ENCODE measurements around the gene ADGRV1.

ADGRV1 gene

DNA sequence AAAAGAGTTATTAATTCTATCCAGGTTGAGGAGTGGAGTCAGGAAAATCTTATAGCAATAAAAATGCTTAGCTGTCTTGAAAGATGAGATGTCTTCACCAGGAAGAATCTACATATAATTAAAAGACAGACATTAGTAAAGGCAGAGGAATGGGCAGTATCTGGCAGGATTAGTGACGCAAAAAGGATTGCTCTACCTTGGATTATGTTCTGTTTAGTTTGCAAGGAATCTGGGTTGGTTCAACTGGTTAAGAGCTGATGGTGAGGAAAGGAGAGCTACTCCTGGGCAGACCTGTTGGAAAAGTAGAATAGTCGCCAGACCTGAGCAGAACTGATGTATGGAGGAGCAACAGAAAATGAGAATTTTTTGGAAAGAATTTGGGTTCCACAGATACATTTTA lies 318.5 kb downstream of the ADGRV1 start:
- DNase-seq = no peak

DNA sequence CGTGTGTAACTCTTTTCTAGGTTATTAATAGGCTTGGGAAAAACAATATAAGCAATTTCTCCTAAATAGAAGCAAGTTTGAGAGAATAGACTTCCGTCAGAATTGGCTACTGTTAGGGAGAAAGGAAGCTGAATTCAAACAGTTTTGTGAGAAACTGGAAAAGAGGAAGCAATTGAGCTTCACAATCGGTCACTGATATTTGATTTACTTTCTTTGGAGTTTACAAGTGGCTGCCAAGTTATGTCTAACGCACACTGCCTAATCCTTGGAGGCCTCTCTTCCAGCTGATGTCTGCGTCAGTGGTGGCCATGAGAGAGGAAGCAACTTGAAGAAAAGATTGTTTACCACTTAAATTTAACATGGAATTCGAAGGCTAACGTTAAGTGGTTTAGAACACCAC lies 319.5 kb downstream of the ADGRV1 start:
- peak; percentile 34 for DNase-seq

DNA sequence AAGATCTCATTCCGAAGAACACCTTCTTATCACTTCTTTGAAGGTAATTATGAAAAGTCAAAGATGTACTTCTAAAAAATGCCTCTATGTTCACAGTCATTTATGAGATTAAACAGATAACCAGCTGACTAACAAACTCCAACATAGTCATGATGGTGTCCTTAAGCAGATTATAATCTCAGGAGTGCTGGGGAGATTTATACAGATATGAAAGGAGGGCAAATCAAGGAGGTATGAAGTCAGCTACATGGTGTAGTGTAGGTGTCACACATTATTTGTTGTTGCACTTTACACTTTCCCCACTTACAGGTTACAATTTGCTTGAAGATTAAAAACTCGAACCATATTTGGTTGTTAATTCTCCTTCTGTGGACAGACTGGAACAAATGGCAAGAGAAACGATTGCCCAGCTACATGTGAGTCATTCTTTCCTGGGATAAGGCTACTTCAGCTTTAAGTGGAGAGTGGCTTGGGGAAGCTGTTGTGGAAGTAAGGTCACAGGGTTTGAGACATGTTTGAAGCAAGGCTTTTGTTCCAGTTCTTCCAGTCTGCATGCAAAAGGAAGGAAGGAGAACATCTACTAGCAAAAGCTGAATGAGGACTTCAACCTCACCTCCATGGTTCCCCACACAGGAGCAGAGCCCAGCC lies 320.1 kb downstream of the ADGRV1 start:
- no peak for DNase-seq

DNA sequence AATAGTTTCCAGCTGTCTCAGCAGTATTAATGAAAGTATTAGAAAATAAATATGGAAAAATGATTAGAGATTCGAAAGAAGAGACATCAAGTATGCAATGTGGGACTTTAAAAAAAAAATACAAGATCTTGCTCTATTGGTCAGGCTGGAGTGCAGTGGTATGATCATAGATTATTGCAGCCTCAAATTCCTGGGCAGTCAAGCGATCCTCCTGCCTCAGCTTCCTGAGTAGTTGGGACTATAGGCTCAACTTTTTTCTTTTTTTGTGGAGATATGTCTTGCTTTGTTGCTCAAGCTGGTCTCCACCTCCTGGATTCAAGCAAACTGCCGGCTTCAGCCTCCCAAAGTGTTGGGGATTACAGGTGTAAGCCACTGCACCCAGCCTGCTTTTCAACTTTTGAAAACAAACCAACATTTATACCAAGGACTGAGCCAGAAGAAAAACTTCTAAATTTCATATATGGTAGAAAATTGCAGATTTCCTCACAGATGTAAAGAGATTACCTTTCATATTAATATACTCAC lies 323.1 kb downstream of the ADGRV1 start:
- no peak for DNase-seq

DNA sequence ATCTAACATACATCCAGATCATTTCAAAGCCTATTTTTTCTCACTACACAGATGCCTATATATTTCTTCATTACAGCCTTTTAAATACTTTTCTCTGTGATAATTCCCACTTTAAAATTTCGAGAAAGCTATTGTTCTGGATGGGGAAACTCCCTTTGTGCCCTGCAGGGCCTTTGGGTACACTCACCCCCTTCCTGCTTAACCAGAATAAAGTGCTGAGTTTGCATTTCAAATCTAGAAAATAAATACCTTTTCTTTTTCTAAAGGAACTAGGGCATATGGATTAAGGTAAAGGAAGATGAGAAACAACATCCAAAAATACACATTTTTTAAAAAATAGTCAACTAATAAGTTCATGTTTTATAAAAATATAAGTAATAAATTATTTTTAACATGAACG lies 323.9 kb downstream of the ADGRV1 start:
- DNase-seq = no peak

DNA sequence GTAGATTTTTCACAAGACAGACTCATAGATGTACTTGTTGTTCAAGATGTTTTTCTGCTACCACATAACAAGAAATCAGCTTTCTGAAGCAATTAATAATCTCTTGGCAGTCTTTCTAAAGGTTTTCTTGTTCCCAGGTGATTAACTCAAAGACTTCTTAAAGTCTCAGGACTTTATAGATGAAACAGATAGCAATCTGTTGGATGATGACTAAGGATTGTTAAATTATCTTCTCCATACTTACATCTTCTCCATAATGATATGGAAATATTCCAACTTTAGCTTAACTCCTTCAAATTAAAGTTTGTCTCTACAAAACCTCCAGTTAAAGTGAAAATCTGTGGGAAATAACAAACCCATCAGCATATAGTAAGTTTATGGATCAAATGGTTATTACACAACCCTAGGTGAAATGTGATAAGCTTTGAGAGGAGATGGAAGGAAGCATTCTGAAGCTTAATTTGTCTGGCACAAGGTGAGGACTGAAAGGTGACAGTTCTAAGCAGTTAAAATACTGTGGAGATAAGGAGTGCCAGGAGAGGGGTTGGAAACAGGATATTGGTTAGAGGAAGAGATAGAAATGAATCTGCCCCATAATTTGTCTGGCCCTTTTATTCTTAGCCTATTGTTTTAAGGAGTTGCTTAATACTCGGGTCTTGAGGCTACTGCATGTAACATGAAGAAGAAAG lies 326.7 kb downstream of the ADGRV1 start:
- DNase-seq = no peak

DNA sequence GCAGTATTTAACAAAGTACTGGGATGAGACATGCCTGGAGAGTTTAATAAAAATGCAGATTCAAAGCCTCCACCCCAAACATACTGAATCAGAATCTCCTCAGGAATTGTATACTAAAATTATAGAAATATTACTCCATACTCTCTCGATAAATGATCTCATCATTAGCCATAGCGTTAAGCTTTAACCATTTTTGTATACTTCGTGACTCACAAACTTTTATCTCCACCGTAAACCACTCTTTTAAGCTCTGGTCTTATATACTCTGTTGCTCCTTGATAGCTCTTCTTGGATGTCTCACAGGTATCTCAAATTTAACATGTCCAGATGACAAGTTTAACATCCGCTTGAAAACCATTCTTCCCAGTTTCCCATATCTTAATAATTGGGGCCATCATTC lies 327.8 kb downstream of the ADGRV1 start:
- DNase-seq = no peak

DNA sequence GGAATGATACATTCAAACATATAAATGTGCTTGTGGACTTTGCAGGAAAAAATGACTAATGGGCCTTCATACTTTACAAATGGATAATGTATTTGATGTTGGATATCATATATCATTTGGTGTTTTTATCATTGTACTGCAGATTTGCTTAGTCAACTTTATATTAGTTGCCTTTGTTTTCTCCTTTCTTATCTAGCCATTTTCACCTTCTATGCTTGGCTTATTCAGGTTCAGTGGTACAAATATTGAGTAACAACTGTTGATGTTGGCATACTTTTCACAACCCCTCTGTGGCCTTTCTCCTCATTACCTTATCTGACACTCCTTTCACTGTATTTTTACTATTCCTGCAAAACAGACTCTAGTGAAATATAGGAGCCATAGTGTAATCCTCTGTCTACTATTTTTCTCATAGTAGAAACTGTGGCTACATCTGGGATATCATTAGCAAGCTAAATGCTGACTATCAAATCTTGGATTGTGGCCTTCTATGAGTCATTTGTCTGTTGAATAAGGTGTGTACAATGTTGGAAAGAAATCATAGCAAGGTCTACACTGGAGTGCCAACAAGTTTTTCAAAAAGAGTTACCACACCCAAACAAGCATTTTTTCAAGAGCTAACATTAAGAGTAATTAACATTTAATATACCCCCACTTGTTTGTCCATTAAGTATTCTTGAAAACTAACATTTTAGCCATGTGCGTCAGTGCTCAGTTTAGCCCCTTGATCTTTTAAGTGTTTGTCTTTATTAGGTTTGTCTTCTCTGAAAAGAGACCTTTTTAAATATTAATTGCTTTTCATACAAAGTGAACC lies 330.1 kb downstream of the ADGRV1 start:
- peak; percentile 8 for DNase-seq

DNA sequence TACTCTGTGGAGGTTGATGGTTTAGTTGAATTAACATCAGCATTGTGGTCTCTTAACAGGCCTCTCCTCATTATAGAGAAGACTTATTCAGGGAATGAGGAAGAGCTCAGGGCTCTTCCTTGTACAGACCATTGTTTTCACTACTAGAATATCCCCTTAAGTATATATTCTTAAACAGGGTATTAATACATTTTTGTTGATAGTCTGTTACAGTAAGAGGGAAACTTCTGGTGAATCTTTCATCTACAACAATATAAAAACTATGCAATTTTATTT lies 330.7 kb downstream of the ADGRV1 start:
- DNase-seq = no peak

DNA sequence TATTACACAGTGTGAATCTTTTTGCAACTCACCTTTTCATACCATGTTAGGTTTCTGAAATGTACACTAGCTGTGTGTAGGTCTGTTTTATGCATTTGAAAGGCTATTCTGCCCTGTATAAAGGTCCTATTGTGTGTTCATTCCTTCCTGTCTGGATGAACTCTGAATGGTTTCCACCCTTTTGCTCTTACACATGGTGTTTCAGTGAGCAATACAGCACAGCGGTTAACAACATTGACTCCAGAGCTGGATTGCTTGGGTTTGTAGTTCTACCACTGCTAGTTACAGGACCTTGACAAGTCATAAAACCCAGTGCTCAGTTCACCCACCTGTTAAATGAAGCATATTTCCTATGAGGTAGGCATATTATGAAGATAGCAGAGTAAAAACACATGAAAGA lies 331.6 kb downstream of the ADGRV1 start:
- no peak for DNase-seq

DNA sequence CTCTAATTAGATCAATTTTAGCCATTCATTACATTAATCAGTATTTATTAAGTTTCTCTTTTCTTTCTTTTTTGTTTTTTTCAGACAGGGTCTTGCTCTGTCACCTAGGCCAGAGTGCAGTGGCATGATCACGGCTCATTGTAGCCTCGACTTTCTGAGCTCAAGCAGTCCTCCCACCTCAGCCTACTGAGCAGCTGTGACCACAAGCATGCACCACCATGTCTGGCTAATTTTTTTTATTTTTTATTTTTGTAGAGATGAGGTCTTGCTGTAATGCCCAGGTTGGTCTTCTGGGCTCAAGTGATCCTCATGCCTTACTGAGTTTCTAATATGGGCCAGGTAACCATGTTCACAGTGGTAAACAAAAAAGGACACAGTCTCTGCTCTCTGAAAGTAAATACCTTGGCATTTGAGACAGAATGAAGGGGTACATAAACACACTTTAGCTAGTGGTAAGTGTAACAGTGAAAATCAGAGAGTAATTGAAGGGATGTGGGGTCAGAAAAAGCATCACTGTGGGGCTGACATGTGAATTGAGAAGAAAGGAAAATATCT lies 336.3 kb downstream of the ADGRV1 start:
- DNase-seq = no peak

DNA sequence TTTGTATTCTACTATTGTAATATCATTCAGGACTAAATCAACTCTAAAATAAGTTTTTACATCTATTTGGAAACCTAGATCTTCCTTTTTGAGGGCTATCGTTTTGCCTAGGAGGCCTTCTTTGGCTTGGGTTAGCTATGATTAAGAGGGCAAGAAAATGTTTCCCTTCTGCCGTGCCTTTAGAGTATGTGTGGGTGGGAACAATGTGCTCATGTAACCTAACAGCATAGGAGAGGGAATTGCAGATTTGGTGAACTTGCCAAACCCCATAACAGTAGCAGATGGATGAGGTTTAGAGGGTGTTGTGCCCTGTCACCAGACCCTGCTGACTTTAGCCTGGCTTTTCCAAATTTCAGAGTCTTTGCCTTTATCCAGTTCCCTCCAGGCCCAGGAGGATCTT lies 339.0 kb downstream of the ADGRV1 start:
- DNase-seq = no peak

DNA sequence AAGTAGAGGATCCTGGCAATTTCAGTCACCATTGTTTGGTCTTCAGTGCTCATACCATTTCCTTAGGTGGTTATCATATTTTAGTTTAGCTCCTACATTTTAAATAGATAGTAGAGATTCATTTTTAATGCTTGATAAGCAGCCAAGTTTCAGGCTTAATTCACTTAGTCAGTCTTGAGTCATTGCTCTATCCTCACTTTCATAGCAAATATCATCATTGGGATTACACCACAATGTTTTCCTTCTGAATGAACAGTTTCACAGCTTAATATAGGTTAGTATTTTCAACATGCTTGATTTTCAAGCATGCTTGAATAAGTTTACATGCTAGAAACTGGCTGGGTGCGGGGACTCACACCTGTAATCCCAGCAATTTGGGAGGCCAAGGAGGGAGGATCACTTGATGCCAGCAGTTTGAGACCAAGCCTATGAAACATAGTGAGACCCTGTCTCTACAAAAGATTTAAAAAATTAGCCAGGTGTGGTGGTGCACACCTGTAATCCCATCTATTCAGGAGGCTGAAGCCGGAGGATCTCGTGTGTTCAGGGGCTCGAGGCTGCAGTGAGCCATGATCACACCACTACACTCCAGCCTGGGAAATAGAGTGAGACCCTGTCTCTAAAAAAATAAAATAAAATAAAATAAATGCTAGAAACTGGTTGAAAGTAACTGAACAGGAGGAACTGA lies 339.9 kb downstream of the ADGRV1 start:
- no peak for DNase-seq

DNA sequence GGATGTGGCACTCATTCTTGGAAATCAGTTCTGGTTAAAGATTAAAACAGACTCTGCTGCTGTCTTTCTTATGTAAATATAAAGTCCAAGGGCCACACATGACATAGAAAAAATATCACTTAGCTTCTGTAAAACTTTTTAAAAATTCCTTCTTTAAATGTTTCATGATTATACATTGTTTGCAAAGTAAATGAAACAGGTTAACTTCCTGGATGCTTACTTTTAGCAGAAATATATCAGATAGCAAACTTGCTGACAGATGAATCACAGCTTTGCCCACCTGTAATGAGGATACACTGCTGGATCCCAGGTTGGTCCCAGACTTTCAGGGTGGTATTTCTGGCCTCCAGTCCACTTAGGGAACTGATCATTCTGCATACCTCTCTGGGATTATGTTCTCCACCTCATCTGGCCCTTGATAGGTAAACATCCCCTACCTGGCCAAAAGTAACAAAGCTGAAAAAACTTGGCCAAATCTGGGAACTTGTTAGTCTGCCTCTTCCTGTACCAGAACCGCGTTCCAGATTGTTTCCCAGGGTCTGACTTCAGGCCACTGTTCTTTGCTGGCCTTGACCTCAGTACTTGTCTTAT lies 340.5 kb downstream of the ADGRV1 start:
- DNase-seq = no peak

DNA sequence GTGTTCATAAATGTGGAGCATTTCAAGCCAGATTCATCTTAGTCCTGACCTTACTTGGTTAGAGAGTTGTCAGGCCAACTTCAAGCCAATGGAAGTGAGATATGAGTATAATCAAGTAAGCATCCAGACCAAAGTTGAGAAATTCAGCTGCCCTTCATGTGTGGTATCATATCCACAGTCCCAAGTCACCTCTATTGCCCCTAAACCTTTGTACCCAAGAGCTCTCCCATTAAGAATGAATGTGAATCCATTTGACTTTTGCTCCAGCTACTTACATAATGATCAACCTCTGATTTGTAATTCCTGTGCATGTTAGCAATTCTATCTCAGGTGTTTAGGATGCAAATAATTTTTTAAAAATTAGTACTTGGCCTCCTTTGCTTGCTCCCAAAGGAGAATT lies 342.7 kb downstream of the ADGRV1 start:
- DNase-seq = no peak

DNA sequence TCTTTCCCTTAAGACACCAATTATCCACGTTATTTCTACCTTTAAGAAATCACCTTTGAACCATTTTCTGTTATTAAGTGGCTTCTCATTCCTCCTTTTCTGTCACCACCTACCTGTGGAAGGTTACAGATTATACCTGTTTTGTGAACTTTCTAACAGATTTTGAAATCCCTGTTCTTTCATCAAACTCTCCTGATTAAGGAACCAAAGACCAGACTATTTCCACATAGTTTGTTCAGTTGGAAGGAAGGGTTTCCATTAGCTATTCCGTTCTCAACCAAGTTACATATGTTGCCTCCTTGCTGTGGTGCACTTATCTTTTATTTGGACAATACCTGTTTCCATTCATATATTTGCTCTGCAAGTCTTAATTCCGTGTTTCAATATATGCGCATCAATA lies 343.6 kb downstream of the ADGRV1 start:
- DNase-seq = no peak

DNA sequence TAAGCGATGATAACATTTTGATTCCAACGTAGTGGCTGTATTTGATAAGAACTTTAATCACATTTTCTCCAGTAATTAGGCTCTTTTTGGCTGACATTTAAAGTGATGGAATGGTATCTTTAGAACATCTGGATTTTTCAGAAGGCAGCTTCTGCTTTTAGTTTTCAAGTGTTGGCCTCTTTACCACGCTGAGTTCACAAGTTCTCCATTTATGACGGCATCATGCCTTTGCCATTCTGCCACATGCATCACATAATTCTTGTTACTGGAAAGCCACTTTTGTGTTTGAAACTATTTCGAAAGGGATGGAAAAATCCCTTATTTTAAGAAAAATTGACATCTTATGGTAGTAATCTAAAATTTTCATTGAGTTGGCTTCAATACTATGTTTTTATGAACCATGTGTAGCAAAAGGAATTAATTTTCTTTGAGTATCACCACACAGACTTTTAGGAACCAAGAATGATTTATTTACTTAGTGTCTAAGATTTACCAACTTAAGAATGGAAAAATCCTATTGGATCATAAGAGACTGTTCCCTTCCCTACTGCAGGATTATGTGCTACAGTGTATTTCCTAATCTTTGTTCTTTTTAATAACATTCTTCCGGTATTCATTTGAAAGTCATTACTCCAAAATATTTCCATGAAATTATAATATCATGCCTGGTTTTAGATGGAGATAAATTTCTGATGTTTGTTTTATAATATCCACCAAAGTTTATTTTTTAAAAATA lies 344.2 kb downstream of the ADGRV1 start:
- peak; percentile 31 for DNase-seq

DNA sequence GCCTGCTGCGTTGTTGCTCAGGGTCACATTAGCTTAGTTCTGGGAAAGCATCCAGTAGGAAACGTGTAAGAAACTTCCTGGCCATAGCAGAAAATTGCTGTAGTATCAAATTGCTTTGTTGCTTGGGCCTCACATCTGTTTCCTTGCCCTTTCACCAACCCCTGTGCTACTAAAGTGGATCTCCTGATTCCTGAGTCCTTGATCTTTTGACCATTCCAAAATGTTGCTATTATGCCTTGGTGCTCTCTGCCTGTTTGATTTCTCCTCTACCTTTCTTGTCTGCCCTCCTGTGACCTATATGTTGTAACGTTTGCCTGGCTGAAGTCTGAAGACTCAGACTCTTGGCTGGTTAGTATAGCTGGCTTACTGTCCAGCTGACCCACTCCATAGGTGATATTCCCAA lies 350.5 kb downstream of the ADGRV1 start:
- DNase-seq = no peak

DNA sequence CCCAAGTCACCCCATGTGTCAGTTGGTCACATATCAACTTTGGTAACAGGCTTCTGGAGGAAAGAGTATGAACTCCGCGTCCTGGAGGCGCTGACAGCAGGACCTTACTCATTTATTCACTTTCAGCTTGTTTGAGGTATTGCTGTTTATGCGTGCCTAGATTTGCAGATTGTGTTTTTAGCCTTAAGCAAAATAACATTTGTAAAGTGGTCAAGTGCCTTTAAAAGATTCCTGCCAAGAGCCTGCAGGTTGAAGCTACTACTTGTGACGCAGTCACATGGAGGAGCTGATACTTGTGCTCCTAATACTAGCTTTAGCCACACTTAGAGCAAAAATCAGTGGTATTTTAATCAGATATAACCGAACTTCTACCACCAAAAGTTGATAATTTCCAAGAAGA lies 351.3 kb downstream of the ADGRV1 start:
- DNase-seq = no peak

DNA sequence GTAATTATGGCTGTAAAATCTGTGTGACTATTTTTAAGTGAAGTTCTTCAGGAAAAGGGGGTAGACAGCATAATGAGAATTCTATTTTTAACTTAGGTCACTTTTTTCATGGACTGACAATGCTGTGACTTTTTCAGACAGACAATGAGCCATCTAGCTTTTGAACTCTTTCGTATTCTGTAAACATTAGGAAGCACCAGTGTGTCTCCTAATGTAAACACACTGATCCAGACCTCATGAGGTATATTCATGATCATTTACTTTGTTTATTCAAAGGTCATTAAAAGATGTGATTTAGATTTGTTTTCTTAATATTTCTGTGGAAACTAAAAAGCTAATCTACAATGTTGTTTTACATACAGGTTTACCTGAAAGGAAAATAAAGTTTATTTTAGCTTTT lies 352.6 kb downstream of the ADGRV1 start:
- no peak for DNase-seq

DNA sequence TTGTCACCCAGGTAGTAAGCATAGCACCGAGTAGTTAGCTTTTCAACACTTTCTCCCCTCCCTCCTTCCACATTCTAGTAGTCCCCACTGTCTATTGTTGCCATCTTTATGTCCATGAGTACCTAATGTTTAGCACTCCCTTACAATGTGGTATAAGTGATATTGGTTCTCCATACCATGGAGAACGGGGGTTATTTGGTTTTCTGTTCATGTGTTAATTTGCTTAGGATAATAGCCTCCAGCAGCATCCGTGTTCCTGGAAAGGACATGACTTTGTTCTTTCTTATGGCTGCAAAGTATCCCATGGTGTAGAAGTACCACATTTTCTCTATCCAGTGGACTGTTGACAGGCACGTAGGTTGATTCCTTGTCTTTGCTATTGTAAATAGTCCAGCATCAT lies 353.9 kb downstream of the ADGRV1 start:
- DNase-seq = no peak

DNA sequence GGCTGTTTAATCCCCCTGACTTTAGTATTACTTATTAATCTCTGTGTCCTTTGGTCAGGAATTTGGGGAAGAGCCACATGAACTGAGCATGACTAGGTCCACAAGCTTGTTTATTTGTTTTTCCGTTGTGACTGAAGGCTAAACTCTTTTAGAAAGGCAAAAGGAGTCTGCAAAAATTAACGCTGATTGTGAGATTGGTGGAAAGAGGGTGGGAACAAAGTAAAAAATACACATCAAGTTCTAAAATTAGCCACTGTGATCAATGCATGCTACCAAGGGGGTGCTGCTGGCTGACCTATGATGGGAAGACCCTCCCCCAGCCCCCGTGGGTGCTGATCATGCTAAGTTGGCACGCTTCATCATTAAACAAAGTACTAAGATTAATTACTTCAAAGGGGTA lies 356.8 kb downstream of the ADGRV1 start:
- DNase-seq = no peak

All from hematopoietic multipotent progenitor cell treated with erythropoietin and hydrocortisone succinate and interleukin-3 and kit ligand, for 4 days (in vitro differentiated cells).